GM21367 (cell line): ENCODE results near the gene ZNF675.
"Not testable (repeated sequence)": the region's sequence is repeated elsewhere in the genome, so short reads cannot be mapped to it uniquely, and the experiment has no call there.

Source experiments
- ATAC-seq: cut with Tn5 transposase; IDR thresholded peaks from one replicate; pipeline ENCODE4 v1.9.1; 2021; ENCODE audit not compliant: unreplicated experiment

The ZNF675 gene

GRCh38 chr19:23686621-23687423 is at the start of gene ZNF675:
Gene ZNF675 (minus strand): TSS chr19:23687212. CDS start chr19:23687033, 179 bp downstream.
- ATAC-seq: peak; percentile 81

GRCh38 chr19:23730729-23731465 is 43.9 kb upstream of the ZNF675 start:
- not testable (repeated sequence) for ATAC-seq

DNA sequence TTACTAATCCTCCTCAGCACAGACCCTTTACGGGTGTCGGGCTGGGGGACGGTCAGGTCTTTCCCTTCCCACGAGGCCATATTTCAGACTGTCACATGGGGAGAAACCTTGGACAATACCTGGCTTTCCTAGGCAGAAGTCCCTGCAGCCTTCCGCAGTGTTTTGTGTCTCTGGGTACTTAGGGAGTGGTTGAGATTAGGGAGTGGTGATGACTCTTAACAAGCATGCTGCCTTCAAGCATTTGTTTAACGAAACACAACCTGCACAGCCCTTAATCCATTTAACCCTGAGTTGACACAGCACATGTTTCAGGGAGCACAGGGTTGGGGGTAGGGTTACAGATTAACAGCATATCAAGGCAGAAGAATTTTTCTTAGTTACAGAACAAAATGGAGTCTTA is 37.1 kb upstream of the ZNF675 start:
- not testable (repeated sequence) for ATAC-seq

DNA sequence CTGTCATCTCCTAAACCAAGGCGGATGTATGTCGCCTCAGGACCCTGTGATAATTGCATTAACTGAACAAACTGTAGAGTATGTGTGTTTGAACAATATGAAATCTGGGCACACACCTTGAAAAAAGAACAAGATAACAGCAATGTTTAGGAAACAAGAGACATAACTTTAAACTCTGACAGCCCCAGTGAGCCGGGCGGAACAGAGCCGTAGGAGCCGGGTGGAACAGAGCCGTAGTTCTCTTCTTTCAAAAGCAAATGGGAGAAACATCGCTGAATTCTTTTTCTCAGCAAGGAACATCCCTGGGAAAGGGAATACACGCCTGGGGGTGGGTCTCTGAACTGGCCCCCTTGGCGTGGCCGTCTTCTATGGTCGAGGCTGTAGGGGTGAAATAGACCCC is 31.8 kb upstream of the ZNF675 start:
- ATAC-seq: no peak

DNA sequence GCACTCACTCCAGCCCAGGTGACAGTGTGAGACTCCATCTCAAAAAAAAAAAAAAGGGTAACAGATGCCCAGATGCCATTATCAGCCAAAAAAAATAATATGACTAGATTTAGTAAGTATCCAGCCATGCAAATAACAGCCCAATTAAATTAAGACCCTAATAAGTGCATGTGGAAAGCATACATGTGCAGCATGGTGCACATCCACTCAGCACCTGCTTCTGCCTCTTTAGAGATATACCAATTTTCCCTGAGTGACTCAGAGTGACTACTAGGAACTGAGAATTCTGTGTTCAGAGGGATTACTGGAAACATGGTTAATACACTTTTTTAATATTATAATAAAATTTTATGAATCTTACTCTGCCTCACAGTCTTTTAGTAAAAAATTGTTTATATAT is 29.8 kb upstream of the ZNF675 start:
- no peak for ATAC-seq

GRCh38 chr19:23709347-23709746 is 22.3 kb upstream of the ZNF675 start:
- ATAC-seq: no peak

GRCh38 chr19:23706657-23707056 is 19.6 kb upstream of the ZNF675 start:
- no peak for ATAC-seq

GRCh38 chr19:23699521-23699860 is 12.5 kb upstream of the ZNF675 start:
- ATAC-seq: no peak

- no peak for ATAC-seq
These were observed 11.9 kb upstream of the ZNF675 start for GRCh38 chr19:23698711-23699520.

DNA sequence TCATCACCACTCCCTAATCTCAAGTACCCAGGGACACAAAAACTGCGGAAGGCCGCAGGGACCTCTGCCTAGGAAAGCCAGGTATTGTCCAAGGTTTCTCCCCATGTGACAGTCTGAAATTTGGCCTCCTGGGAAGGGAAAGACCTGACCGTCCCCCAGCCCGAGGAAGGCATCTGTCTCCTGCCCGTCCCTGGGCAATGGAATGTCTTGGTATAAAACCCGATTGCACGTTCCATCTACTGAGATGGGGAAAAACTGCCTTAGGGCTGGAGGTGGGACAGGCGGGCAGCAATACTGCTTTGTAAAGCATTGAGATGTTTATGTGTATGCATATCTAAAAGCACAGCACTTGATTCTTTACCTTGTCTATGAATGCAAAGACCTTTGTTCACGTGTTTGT is 5.9 kb upstream of the ZNF675 start:
- not testable (repeated sequence) for ATAC-seq

DNA sequence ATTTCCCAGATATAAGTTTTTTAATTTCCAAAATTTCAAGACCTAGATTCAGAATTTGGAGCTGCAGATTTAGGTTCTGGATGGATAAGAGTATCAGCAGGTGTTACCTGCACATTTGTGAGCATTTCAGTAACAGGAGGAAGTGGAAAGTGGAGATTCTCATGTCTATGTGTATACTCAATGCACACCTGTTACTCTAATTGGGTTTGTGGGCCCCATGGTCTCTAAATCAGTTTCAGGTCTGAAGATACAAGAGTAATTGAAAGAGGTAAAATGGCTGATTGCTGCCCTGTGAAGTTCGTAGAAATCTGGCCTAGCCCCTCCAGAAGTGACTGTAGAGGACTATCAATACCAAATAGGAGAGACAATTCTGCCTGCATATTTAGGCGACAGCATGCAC is 13.9 kb downstream of the ZNF675 start:
- no peak for ATAC-seq

- ATAC-seq: not testable (repeated sequence)
These were observed 18.4 kb downstream of the ZNF675 start for GRCh38 chr19:23668606-23669005.

- ATAC-seq: no peak
These were observed 21.2 kb downstream of the ZNF675 start for GRCh38 chr19:23665651-23666410.

- ATAC-seq: not testable (repeated sequence)
These were observed 37.2 kb downstream of the ZNF675 start for GRCh38 chr19:23649817-23650216.
